Suprapubic skin (tissue), 3 donors: Measurements from ENCODE around the gene PNKP.

Experiments used
- CTCF ChIP-seq, 2 donors: fragments of 200-600 bp in 1 of 2; fragments of 450-650 bp in 1 of 2; sonication (generic) in 1 of 2; IDR thresholded peaks; one replicate each; pipeline ENCODE4 v1.5.1; 2016 to 2019; ENCODE audit warnings: antibody characterized with exemption in 2 of 2, mild to moderate bottlenecking in 1 of 2, moderate library complexity in 1 of 2
- POLR2AphosphoS5 ChIP-seq, 3 donors: sonication (generic); formaldehyde crosslinking; IDR thresholded peaks; one replicate each; pipeline ENCODE4 v1.6.1; 2017; ENCODE audit warnings: antibody characterized with exemption in 3 of 3

GRCh38 chr19:49850487-49851342 is 16.7 kb downstream of the PNKP start, which contains the start of gene PTOV1:
- no peak for TF ChIP-seq CTCF (IDR thresholded peaks at IDR 0.05)
- peak; percentile 18 to 52 (median 47) for TF ChIP-seq POLR2AphosphoS5 (IDR thresholded peaks at IDR 0.05)
